A673 (cell line): Measurements from ENCODE around the gene PACS2. TPM values are rescaled to one million over a fixed set of nuclear protein-coding genes. Genes with fewer than 3 reads are reported as not detected.
"Not testable (repeated sequence)": the region's sequence is repeated elsewhere in the genome, so short reads cannot be mapped to it uniquely, and the experiment has no call there.

Experiments used
- BruUV-seq: library from RNA; stranded (reverse); fragments of 400-500 nt; replicated peaks from 2 replicates; lab custom pipeline; 2021; lab: Mats Ljungman, UMichigan
- CTCF ChIA-PET: fragments of 300-600 bp; sonication (Branson Sonifier 250); formaldehyde crosslinking; loops from one replicate; lab custom pipeline; 2022; ENCODE audit warnings: antibody characterized with exemption; lab: Charles Lee
- POLR2A ChIA-PET: fragments of 300-600 bp; sonication (Branson Sonifier 250); formaldehyde crosslinking; loops from one replicate; lab custom pipeline; 2022; ENCODE audit warnings: antibody characterized with exemption; ENCODE audit not compliant: low non-redundant PET; lab: Charles Lee
- DNase-seq: peaks from one replicate; pipeline ENCODE4 v3.0.0-alpha.2; 2015; ENCODE audit warnings: low spot score
- H3K27ac ChIP-seq: fragments of 200-600 bp; sonication (generic); 2 replicates; pipeline ENCODE4 v1.5.1; 2016; ENCODE audit warnings: mixed run types, low read depth, mild to moderate bottlenecking, mixed read lengths, antibody characterized with exemption, low read length; ENCODE audit not compliant: poor library complexity, severe bottlenecking
- H3K27me3 ChIP-seq: fragments of 200-600 bp; sonication (generic); replicated peaks from 2 replicates; pipeline ENCODE4 v1.6.1; 2017; ENCODE audit warnings: mixed run types, low read depth, mild to moderate bottlenecking, mixed read lengths, antibody characterized with exemption, low read length; ENCODE audit not compliant: insufficient read depth, poor library complexity
- H3K36me3 ChIP-seq: fragments of 200-600 bp; sonication (generic); 2 replicates; pipeline ENCODE4 v1.6.1; 2016; ENCODE audit warnings: mixed run types, mild to moderate bottlenecking, mixed read lengths, antibody characterized with exemption, low read length; ENCODE audit not compliant: insufficient read depth, poor library complexity, severe bottlenecking
- H3K4me1 ChIP-seq: fragments of 200-600 bp; sonication (generic); 2 replicates; pipeline ENCODE4 v1.6.1; 2017; ENCODE audit warnings: mixed run types, mild to moderate bottlenecking, mixed read lengths, antibody characterized with exemption, low read length; ENCODE audit not compliant: insufficient read depth, poor library complexity, severe bottlenecking
- H3K4me3 ChIP-seq: fragments of 200-600 bp; sonication (generic); 2 replicates; pipeline ENCODE4 v1.5.1; 2016; ENCODE audit warnings: low read depth, mixed run types, mild to moderate bottlenecking, mixed read lengths, low read length; ENCODE audit not compliant: poor library complexity, severe bottlenecking
- H3K9me3 ChIP-seq: fragments of 200-600 bp; sonication (generic); 2 replicates; pipeline ENCODE4 v1.6.1; 2016; ENCODE audit warnings: mixed run types, low read depth, mild to moderate bottlenecking, mixed read lengths, antibody characterized with exemption, low read length; ENCODE audit not compliant: poor library complexity, severe bottlenecking
- EZH2 ChIP-seq: fragments of 200-600 bp; sonication (generic); IDR thresholded peaks from 2 replicates; pipeline ENCODE4 v1.6.1; 2017; ENCODE audit warnings: borderline replicate concordance, low read depth, mild to moderate bottlenecking, mixed read lengths, antibody characterized with exemption, low read length; ENCODE audit not compliant: poor library complexity, severe bottlenecking
- intact Hi-C: fragments of 100-400 bp; cut with micrococcal nuclease; formaldehyde crosslinking; loops from one replicate; pipeline ENCODE4 v1.10.0; 2022; ENCODE audit not compliant: unreplicated experiment
- total RNA-seq: library from RNA; stranded (reverse); gene quantifications from 2 replicates; pipeline ENCODE4 v1.2.3, GENCODE V29; 2021
- TF ChIP-seq, protein P1 (sequence below): fragments of 300-800, 200-600 bp; sonication (generic); conservative IDR thresholded peaks from 2 replicates; pipeline ENCODE4 v1.5.1; 2017; ENCODE audit warnings: low read depth, mild to moderate bottlenecking, antibody characterized with exemption, low read length, moderate library complexity, mixed read lengths

PACS2 gene
- total RNA-seq, 1 experiment from 2014 or later, result 52.5 TPM

- CTCF ChIA-PET, result no interaction called here
- Histone ChIP-seq H3K9me3 (peaks cover 6% of the 10 kb centered on the region), H3K4me1 (peaks cover 7% of the 10 kb centered on the region), H3K27ac (no peak overlapping the region), H3K36me3 (no peaks in the 10 kb centered on the region), H3K27me3 (no peaks in the 10 kb centered on the region), H3K4me3 (no peak overlapping the region)
- intact Hi-C loops, result no loop called here
- DNase-seq, result no peak
- POLR2A ChIA-PET, result no interaction called here
- TF ChIP-seq, protein P1, sequence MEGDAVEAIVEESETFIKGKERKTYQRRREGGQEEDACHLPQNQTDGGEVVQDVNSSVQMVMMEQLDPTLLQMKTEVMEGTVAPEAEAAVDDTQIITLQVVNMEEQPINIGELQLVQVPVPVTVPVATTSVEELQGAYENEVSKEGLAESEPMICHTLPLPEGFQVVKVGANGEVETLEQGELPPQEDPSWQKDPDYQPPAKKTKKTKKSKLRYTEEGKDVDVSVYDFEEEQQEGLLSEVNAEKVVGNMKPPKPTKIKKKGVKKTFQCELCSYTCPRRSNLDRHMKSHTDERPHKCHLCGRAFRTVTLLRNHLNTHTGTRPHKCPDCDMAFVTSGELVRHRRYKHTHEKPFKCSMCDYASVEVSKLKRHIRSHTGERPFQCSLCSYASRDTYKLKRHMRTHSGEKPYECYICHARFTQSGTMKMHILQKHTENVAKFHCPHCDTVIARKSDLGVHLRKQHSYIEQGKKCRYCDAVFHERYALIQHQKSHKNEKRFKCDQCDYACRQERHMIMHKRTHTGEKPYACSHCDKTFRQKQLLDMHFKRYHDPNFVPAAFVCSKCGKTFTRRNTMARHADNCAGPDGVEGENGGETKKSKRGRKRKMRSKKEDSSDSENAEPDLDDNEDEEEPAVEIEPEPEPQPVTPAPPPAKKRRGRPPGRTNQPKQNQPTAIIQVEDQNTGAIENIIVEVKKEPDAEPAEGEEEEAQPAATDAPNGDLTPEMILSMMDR, result no peak
- no peak for TF ChIP-seq EZH2
- no TSS peak for BruUV-seq
Measured at GRCh38 chr14:105326891-105327694, 12.5 kb downstream of the PACS2 start.

GRCh38 chr14:105327695-105328045, 13.1 kb downstream of the PACS2 start:
- H3K27ac ChIP-seq, H3K4me1 ChIP-seq, H3K27me3 ChIP-seq, H3K36me3 ChIP-seq, POLR2A ChIA-PET, BruUV-seq, DNase-seq, H3K9me3 ChIP-seq, H3K4me3 ChIP-seq, intact Hi-C loops, CTCF ChIA-PET: not testable (repeated sequence)

DNA sequence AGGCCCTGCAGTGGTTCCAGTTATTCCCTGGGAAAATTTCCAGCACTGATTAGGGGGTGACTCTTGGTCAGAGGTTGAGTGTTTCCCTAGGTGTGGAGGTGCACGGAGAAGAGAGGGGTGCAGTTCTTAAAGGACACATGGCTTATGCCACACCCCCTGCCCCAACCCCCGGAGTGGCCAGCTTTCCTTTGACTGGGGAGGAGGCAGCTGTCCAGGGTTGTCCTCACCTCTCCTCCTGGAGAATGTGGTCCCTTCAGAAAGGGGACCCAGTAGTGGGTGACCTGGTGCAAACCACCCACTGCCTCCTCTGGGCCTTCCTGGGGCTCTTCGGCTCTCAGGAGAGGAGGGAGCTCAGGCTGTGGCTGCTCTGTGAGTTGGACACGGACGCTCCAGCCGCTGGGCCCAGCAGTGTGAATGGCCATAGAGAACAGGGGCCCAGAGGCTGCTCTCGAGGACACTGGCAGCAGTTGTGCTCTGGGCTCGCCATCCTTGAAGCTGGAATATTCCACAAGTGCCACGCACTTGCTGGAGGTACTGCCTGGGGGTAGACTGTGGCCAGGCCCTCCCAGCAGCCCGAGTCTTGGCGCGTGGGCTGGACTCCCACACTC, 13.6 kb downstream of the PACS2 start:
- TF ChIP-seq, protein P1, result no peak
- TF ChIP-seq EZH2, result no peak
- POLR2A ChIA-PET, result no interaction called here
- no peaks in the 10 kb centered on the region for H3K36me3 ChIP-seq
- no peak for DNase-seq
- H3K27ac ChIP-seq, result no peak overlapping the region
- H3K9me3 ChIP-seq, result peaks cover 6% of the 10 kb centered on the region
- BruUV-seq, result no TSS peak
- CTCF ChIA-PET, result no interaction called here
- no peaks in the 10 kb centered on the region for H3K27me3 ChIP-seq
- H3K4me1 ChIP-seq, result peaks cover 7% of the 10 kb centered on the region
- intact Hi-C loops, result no loop called here
- no peak overlapping the region for H3K4me3 ChIP-seq
